HepG2 (cell line): ENCODE results near the gene CILP2. TPM values are rescaled to one million over a fixed set of nuclear protein-coding genes. Genes with fewer than 3 reads are reported as not detected.

Experiments
- ATAC-seq: fragments of 200-7000 bp; cut with Tn5 transposase; 3 replicates; pipeline ENCODE4 v1.9.1; 2020; ENCODE audit warnings: mild to moderate bottlenecking, moderate library complexity
- BruUV-seq: library from RNA; stranded (reverse); fragments of 400-500 nt; replicated peaks from 2 replicates; lab custom pipeline; 2021; lab: Mats Ljungman, UMichigan
- CTCF ChIA-PET: fragments of 300-600 bp; formaldehyde crosslinking; extraction: SDS; loops from one replicate; lab custom pipeline; 2021; ENCODE audit warnings: low total read pairs, inconsistent platforms, low intra/inter-chr PET ratio; lab: Yijun Ruan, JAX
- POLR2A ChIA-PET: fragments of 350-600 bp; sonication (Branson Sonifier 250); formaldehyde crosslinking; loops from one replicate; lab custom pipeline; 2020; ENCODE audit warnings: antibody characterized with exemption, inconsistent platforms; lab: Yijun Ruan, JAX
- DNase-seq: peaks from one replicate; pipeline ENCODE4 v3.0.0-alpha.2; 2015; ENCODE audit warnings: low spot score
- FAIRE-seq: peaks from 3 replicates; lab custom pipeline; 2011; peaks lifted over from hg19 to GRCh38; lab: Jason Lieb, UNC
- H2AFZ ChIP-seq: one replicate; pipeline ENCODE4 v1.6.1; 2011; ENCODE audit warnings: low read length, inconsistent platforms
- H3K27ac ChIP-seq: fragments of 300-600 bp; 3 replicates; pipeline ENCODE4 v1.8.0; 2011; ENCODE audit warnings: mixed run types, mild to moderate bottlenecking, mixed read lengths, low read length, inconsistent platforms; ENCODE audit not compliant: insufficient read depth; ENCODE audit errors: extremely low read length
- H3K27me3 ChIP-seq, 2 experiments: fragments of 200-600 bp in 1 of 2; 2 replicates in 1 of 2; 3 replicates in 1 of 2; pipeline versions ENCODE4 v1.6.0 to v1.8.0; 2011; ENCODE audit warnings: low read length in 2 of 2, mild to moderate bottlenecking in 2 of 2, moderate library complexity in 2 of 2, inconsistent platforms in 1 of 2; ENCODE audit not compliant: insufficient read depth in 2 of 2, control insufficient read depth in 1 of 2
- H3K36me3 ChIP-seq, 2 experiments: fragments of 200-600 bp in 1 of 2; replicated peaks in 1 of 2; 2 replicates in 1 of 2; 3 replicates in 1 of 2; pipeline versions ENCODE4 v1.5.1 to v1.8.0; 2011; ENCODE audit warnings: low read length in 2 of 2, inconsistent platforms in 1 of 2; ENCODE audit not compliant: insufficient read depth in 2 of 2, control insufficient read depth in 1 of 2
- H3K4me1 ChIP-seq: 2 replicates; pipeline ENCODE4 v1.5.1; 2012; ENCODE audit warnings: low read length, inconsistent platforms; ENCODE audit not compliant: insufficient read depth
- H3K4me2 ChIP-seq: 2 replicates; pipeline ENCODE4 v1.6.0; 2011; ENCODE audit warnings: low read depth, low read length, inconsistent platforms
- H3K4me3 ChIP-seq, 3 experiments: fragments of 200-600 bp in 1 of 3; sonication (generic), shearing (Covaris generic) in 1 of 3; replicated peaks in 1 of 3; 2 replicates each; pipeline ENCODE4 v1.5.1; 2011 to 2016; ENCODE audit warnings: low read length in 3 of 3, inconsistent platforms in 2 of 3, low read depth in 2 of 3, mild to moderate bottlenecking in 2 of 3, control low read depth in 1 of 3, mixed read lengths in 1 of 3; ENCODE audit not compliant: insufficient read depth in 1 of 3
- H3K79me2 ChIP-seq: one replicate; pipeline ENCODE4 v1.6.1; 2011; ENCODE audit warnings: low read length, inconsistent platforms; ENCODE audit not compliant: insufficient read depth
- H3K9ac ChIP-seq: 2 replicates; pipeline ENCODE4 v1.6.0; 2011; ENCODE audit warnings: mild to moderate bottlenecking, low read depth, low read length, inconsistent platforms; ENCODE audit not compliant: insufficient read depth
- H3K9me3 ChIP-seq: 2 replicates; pipeline ENCODE4 v1.5.1; 2012; ENCODE audit warnings: mild to moderate bottlenecking, low read length
- H4K20me1 ChIP-seq: 2 replicates; pipeline ENCODE4 v1.6.0; 2011; ENCODE audit warnings: inconsistent platforms, mild to moderate bottlenecking, low read length, moderate library complexity; ENCODE audit not compliant: insufficient read depth
- ZNF629 ChIP-seq: sonication (generic); formaldehyde crosslinking; conservative IDR thresholded peaks from 2 replicates; pipeline ENCODE4 v1.5.0; 2020; ENCODE audit warnings: missing genetic modification reagents
- ZSCAN22 ChIP-seq: sonication (generic); formaldehyde crosslinking; IDR thresholded peaks from 2 replicates; pipeline ENCODE4 v1.4.0; 2020; ENCODE audit warnings: mild to moderate bottlenecking, missing genetic modification reagents
- WGBS: methylation state at CpG from one replicate; pipeline ENCODE4 v1.1.6; 2017; ENCODE audit warnings: low lambda C conversion rate; 5-methylcytosine and 5-hydroxymethylcytosine counted together
- in situ Hi-C: cut with HindIII; loops from 2 replicates; pipeline ENCODE4 v1.10.0; 2017; ENCODE audit warnings: low pct_unique_long_range_greater_than_20kb; ENCODE audit not compliant: extremely low pct_ligation_motif_present
- intact Hi-C: fragments of 100-400 bp; cut with micrococcal nuclease; formaldehyde crosslinking; loops from one replicate; pipeline ENCODE4 v1.10.0; 2022; ENCODE audit not compliant: unreplicated experiment
- polyA plus RNA-seq, 8 experiments: library from polyadenylated mRNA; depleted of rRNA in 3 of 8; stranded (reverse) in 7 of 8; unstranded in 1 of 8; fragments of >200 nt; fragmentation: Illumina TruSeq in 4 of 8; extraction: Trizol in 4 of 8; gene quantifications; 2 replicates each; pipeline versions ENCODE4 v1.2.1 to v1.2.3, GENCODE V29; 2011 to 2016; ENCODE audit warnings: low read depth in 4 of 8, missing spikeins in 1 of 8, mixed read lengths in 1 of 8; ENCODE audit not compliant: insufficient read depth in 1 of 8
- total RNA-seq, 5 experiments: library from RNA; depleted of rRNA; stranded (reverse); fragments of >200 nt; fragmentation: Illumina TruSeq; extraction: Trizol; gene quantifications; 2 replicates each; pipeline ENCODE4 v1.2.3, GENCODE V29; 2016; ENCODE audit warnings: low read depth in 1 of 5
- TF ChIP-seq, protein P1 (sequence below): sonication (generic); formaldehyde crosslinking; conservative IDR thresholded peaks from 2 replicates; pipeline ENCODE4 v1.8.1; 2023; ENCODE audit warnings: missing genetic modification reagents
- TF ChIP-seq, protein P2 (sequence below): sonication (generic); formaldehyde crosslinking; IDR thresholded peaks from 2 replicates; pipeline ENCODE4 v1.8.1; 2023; ENCODE audit warnings: missing genetic modification reagents, mild to moderate bottlenecking, borderline replicate concordance
- TF ChIP-seq, protein P3 (sequence below): sonication (generic); formaldehyde crosslinking; IDR thresholded peaks from 2 replicates; pipeline ENCODE4 v1.5.1; 2020; ENCODE audit warnings: missing genetic modification reagents, mild to moderate bottlenecking, borderline replicate concordance
- TF ChIP-seq, protein P4 (sequence below): sonication (generic); formaldehyde crosslinking; IDR thresholded peaks from 2 replicates; pipeline ENCODE4 v1.4.0; 2020; ENCODE audit warnings: missing genetic modification reagents
- TF ChIP-seq, protein P5 (sequence below): sonication (generic); formaldehyde crosslinking; conservative IDR thresholded peaks from 2 replicates; pipeline ENCODE4 v1.4.0; 2020; ENCODE audit warnings: missing genetic modification reagents

Gene CILP2
- total and polyA plus RNA-seq, 2 of the 13 experiments (the other 11 are each of a cell fraction or from before 2014, with no cell fraction given), result 0.09 to 0.37 TPM

DNA sequence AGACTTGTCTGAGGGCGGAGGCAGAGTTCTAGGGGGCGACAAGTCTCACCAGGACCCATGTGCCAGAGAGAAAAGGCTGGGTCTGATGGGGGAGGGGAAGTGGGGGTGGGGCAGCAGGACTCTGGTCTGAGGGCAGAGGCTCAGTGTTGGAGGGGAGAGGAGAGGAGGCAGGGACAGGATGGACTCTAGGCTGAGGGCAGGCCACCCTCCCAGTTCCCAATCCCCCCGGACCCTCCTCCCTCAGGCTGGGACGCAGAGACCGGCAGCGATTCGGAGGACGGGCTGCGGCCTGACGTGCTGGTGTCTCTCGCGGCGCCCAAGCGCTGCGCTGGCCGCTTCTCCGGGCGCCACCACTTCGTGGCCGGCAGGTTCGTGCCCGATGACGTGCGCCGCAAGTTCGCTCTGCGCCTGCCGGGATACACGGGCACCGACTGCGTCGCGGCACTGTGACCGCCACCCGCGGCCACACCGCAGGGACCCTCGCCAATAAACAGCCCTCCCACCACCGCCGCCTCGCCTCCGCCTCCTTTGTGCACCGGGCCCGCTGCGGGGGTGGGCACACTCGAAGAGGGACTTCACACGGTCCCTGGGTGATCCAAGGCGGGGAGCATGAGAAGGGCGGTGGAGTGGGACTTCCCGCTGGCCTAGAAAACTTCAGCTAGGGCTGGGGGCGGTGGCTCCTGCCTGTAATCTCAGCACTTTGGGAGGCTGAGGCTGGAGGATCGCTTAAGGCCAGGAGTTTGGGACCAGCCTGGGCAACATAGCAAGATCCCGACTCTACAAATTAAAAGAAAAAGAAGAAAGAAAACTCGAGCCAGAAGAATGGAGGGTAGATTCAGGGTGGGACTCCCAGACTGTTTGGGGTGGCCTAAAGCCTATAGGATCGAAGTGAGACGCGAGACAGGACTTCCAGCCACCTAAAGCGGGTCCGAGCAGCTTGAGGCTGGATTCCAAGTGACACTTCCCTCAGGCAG, 703 bp upstream of the CILP2 start (continued):
- TF ChIP-seq, protein P1, sequence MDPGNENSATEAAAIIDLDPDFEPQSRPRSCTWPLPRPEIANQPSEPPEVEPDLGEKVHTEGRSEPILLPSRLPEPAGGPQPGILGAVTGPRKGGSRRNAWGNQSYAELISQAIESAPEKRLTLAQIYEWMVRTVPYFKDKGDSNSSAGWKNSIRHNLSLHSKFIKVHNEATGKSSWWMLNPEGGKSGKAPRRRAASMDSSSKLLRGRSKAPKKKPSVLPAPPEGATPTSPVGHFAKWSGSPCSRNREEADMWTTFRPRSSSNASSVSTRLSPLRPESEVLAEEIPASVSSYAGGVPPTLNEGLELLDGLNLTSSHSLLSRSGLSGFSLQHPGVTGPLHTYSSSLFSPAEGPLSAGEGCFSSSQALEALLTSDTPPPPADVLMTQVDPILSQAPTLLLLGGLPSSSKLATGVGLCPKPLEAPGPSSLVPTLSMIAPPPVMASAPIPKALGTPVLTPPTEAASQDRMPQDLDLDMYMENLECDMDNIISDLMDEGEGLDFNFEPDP (CRISPR knock-in tag), result no peak
- TF ChIP-seq, all 625 proteins: peak for 4

DNA sequence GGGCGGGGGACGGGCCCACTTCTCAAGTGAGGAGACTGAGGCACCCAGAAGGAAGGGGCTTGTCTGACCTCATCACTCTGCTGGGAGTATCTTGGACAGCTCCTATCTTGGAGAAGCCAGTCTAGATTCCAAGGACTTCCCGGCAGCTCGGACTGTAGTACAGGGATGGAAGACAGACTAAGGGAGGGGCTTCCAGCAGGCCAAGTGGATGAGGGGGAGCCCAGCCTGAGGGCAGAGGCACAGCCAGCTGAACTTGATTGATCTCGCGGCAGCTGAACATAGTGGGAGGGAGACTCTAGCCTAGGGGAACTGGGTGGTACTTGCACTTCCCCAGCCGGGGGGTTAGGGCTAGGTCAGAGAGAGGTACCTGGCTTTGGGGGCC, 711 bp downstream of the CILP2 start:
- intact Hi-C loops (no loop called here), in situ Hi-C loops (loop anchor here (5.0 to 25.0 kb wide), 2 partner anchors 104 to 424 kb away; partner anchors contain the start of gene GMIP)
- ChIA-PET CTCF (no interaction called here), POLR2A (no interaction called here)
- Histone ChIP-seq H2AFZ (no peak overlapping the region), H3K79me2 (no peaks in the 10 kb centered on the region), H4K20me1 (no peaks in the 10 kb centered on the region), H3K4me2 (peak overlapping the region; percentile 50; the same call in 1 of the 2 replicates), H3K4me3 (peak overlapping the region in 2 of 3 experiments; percentile 6 to 61; a peak in 1 of 6 replicates), H3K27me3 (peaks cover 0 to 10% of the 10 kb centered on the region in 2 experiments; a peak in 1 of 5 replicates), H3K9ac (no peak overlapping the region), H3K27ac (no peak overlapping the region), H3K4me1 (0 out of 2 replicates have a peak, but pooled peaks cover 5% of the 10 kb centered on the region), H3K36me3 (no peaks in the 10 kb centered on the region), H3K9me3 (no peaks in the 10 kb centered on the region)
- DNase-seq, result no peak
- TF ChIP-seq, protein P2, sequence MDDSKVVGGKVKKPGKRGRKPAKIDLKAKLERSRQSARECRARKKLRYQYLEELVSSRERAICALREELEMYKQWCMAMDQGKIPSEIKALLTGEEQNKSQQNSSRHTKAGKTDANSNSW (CRISPR knock-in tag), result no peak
- TF ChIP-seq ZSCAN22 (CRISPR knock-in tag) (0 out of 2 replicates have a peak, but pooled peaks have one; percentile 48), ZNF629 (CRISPR knock-in tag) (0 out of 2 replicates have a peak, but pooled peaks have one; percentile 39)
- TF ChIP-seq, protein P3, sequence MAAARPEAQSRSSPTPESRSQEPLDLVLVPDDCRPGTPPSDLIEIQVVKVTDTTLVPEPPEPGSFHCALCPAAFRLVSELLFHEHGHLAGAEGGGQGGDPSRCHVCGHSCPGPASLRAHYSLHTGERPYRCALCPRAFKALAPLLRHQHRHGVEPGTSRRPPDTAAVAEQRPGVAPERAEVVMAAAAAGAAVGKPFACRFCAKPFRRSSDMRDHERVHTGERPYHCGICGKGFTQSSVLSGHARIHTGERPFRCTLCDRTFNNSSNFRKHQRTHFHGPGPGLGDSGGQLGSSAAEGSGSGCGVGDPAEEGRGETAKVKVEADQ (CRISPR knock-in tag), result no peak
- TF ChIP-seq, protein P4, sequence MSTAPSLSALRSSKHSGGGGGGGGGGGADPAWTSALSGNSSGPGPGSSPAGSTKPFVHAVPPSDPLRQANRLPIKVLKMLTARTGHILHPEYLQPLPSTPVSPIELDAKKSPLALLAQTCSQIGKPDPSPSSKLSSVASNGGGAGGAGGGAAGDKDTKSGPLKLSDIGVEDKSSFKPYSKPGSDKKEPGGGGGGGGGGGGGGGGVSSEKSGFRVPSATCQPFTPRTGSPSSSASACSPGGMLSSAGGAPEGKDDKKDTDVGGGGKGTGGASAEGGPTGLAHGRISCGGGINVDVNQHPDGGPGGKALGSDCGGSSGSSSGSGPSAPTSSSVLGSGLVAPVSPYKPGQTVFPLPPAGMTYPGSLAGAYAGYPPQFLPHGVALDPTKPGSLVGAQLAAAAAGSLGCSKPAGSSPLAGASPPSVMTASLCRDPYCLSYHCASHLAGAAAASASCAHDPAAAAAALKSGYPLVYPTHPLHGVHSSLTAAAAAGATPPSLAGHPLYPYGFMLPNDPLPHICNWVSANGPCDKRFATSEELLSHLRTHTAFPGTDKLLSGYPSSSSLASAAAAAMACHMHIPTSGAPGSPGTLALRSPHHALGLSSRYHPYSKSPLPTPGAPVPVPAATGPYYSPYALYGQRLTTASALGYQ (CRISPR knock-in tag), result no peak
- TF ChIP-seq, protein P5, sequence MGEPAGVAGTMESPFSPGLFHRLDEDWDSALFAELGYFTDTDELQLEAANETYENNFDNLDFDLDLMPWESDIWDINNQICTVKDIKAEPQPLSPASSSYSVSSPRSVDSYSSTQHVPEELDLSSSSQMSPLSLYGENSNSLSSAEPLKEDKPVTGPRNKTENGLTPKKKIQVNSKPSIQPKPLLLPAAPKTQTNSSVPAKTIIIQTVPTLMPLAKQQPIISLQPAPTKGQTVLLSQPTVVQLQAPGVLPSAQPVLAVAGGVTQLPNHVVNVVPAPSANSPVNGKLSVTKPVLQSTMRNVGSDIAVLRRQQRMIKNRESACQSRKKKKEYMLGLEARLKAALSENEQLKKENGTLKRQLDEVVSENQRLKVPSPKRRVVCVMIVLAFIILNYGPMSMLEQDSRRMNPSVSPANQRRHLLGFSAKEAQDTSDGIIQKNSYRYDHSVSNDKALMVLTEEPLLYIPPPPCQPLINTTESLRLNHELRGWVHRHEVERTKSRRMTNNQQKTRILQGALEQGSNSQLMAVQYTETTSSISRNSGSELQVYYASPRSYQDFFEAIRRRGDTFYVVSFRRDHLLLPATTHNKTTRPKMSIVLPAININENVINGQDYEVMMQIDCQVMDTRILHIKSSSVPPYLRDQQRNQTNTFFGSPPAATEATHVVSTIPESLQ (CRISPR knock-in tag), result no peak
- ATAC-seq, result peak; percentile 5; the same call in 2 of the 3 replicates
- no TSS peak for BruUV-seq
- no peak for FAIRE-seq
- WGBS, result 77% methylated on average over 5 of the region's 7 CpGs
